ENCODE data around the gene IL16.
A peak's percentile ranks its signal among the peaks of the same experiment; 100 is the strongest.

IL16 gene

GRCh38 chr15:81161160-81161673 lies 35.5 kb upstream of the IL16 start:
- Histone ChIP-seq H3K4me1 (ENCODE audit: control insufficient read depth, insufficient read depth, low read length) (peaks cover 16% of the 10 kb centered on the region), H3K9me3 (ENCODE audit: control insufficient read depth in 2 of 2, low read length in 2 of 2) (no peaks in the 10 kb centered on the region), H3K4me3 (ENCODE audit: low read length in 2 of 2) (no peak overlapping the region), H3K9ac (ENCODE audit: low read length in 2 of 2) (peak overlapping the region in 1 of 2 donors; percentile 13), H3K27ac (ENCODE audit: low read length) (no peak overlapping the region), H3K27me3 (ENCODE audit: control insufficient read depth in 1 of 2, insufficient read depth in 2 of 2, low read length in 2 of 2) (no peaks in the 10 kb centered on the region), H3K36me3 (ENCODE audit: control insufficient read depth in 2 of 2, insufficient read depth in 2 of 2, low read length in 2 of 2) (no peaks in the 10 kb centered on the region)

DNA sequence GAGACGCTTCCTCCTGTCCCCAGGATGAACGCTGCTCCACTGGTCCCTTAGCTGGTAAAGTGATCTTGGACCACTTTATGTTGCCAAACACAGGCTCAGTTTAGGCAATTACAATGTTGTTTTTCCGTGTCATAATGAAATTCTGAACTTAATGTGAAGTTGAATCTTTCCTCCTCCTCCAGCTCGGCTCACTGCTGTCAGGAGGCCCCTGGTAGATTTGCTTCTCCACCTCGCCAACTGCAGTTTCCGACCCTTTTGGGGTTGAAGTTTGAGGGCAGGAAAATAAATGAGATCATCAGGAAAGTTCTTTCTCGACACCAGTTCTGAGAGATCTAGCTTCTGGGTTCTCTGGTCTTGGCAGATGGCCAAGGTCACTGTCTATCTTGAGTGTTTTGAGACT lies 34.8 kb upstream of the IL16 start:
- H3K4me1 ChIP-seq (ENCODE audit: control insufficient read depth, insufficient read depth, low read length), result peaks cover 16% of the 10 kb centered on the region
- no peaks in the 10 kb centered on the region for H3K36me3 ChIP-seq (ENCODE audit: control insufficient read depth in 2 of 2, insufficient read depth in 2 of 2, low read length in 2 of 2)
- H3K9me3 ChIP-seq (ENCODE audit: control insufficient read depth in 2 of 2, low read length in 2 of 2), result no peaks in the 10 kb centered on the region
- H3K9ac ChIP-seq (ENCODE audit: low read length in 2 of 2), result no peak overlapping the region
- no peak overlapping the region for H3K27ac ChIP-seq (ENCODE audit: low read length)
- H3K4me3 ChIP-seq (ENCODE audit: low read length in 2 of 2), result no peak overlapping the region
- H3K27me3 ChIP-seq (ENCODE audit: control insufficient read depth in 1 of 2, insufficient read depth in 2 of 2, low read length in 2 of 2), result no peaks in the 10 kb centered on the region

- no peak overlapping the region for H3K27ac ChIP-seq (ENCODE audit: low read length)
- no peak overlapping the region for H3K9ac ChIP-seq (ENCODE audit: low read length in 2 of 2)
- H3K27me3 ChIP-seq (ENCODE audit: control insufficient read depth in 1 of 2, insufficient read depth in 2 of 2, low read length in 2 of 2), result no peaks in the 10 kb centered on the region
- H3K36me3 ChIP-seq (ENCODE audit: control insufficient read depth in 2 of 2, insufficient read depth in 2 of 2, low read length in 2 of 2), result no peaks in the 10 kb centered on the region
- H3K4me3 ChIP-seq (ENCODE audit: low read length in 2 of 2), result no peak overlapping the region
- H3K9me3 ChIP-seq (ENCODE audit: control insufficient read depth in 2 of 2, low read length in 2 of 2), result no peaks in the 10 kb centered on the region
- H3K4me1 ChIP-seq (ENCODE audit: control insufficient read depth, insufficient read depth, low read length), result peaks cover 13% of the 10 kb centered on the region
Measured at GRCh38 chr15:81163961-81164800, 32.5 kb upstream of the IL16 start.

- no peak overlapping the region for H3K4me3 ChIP-seq (ENCODE audit: low read length in 2 of 2)
- H3K4me1 ChIP-seq (ENCODE audit: control insufficient read depth, insufficient read depth, low read length), result peaks cover 9% of the 10 kb centered on the region
- H3K36me3 ChIP-seq (ENCODE audit: control insufficient read depth in 2 of 2, insufficient read depth in 2 of 2, low read length in 2 of 2), result no peaks in the 10 kb centered on the region
- H3K9ac ChIP-seq (ENCODE audit: low read length in 2 of 2), result no peak overlapping the region
- no peaks in the 10 kb centered on the region for H3K27me3 ChIP-seq (ENCODE audit: control insufficient read depth in 1 of 2, insufficient read depth in 2 of 2, low read length in 2 of 2)
- no peak overlapping the region for H3K27ac ChIP-seq (ENCODE audit: low read length)
- H3K9me3 ChIP-seq (ENCODE audit: control insufficient read depth in 2 of 2, low read length in 2 of 2), result no peaks in the 10 kb centered on the region
Measured at GRCh38 chr15:81165535-81165934, 31.1 kb upstream of the IL16 start.

- no peaks in the 10 kb centered on the region for H3K9me3 ChIP-seq (ENCODE audit: control insufficient read depth in 2 of 2, low read length in 2 of 2)
- no peak overlapping the region for H3K4me3 ChIP-seq (ENCODE audit: low read length in 2 of 2)
- H3K27me3 ChIP-seq (ENCODE audit: control insufficient read depth in 1 of 2, insufficient read depth in 2 of 2, low read length in 2 of 2), result no peaks in the 10 kb centered on the region
- no peak overlapping the region for H3K9ac ChIP-seq (ENCODE audit: low read length in 2 of 2)
- peaks cover 4% of the 10 kb centered on the region for H3K4me1 ChIP-seq (ENCODE audit: control insufficient read depth, insufficient read depth, low read length)
- no peaks in the 10 kb centered on the region for H3K36me3 ChIP-seq (ENCODE audit: control insufficient read depth in 2 of 2, insufficient read depth in 2 of 2, low read length in 2 of 2)
- H3K27ac ChIP-seq (ENCODE audit: low read length), result no peak overlapping the region
Measured at GRCh38 chr15:81166636-81167305, 29.9 kb upstream of the IL16 start.

- Histone ChIP-seq H3K36me3 (ENCODE audit: control insufficient read depth in 2 of 2, insufficient read depth in 2 of 2, low read length in 2 of 2) (no peaks in the 10 kb centered on the region), H3K27ac (ENCODE audit: low read length) (no peak overlapping the region), H3K4me1 (ENCODE audit: control insufficient read depth, insufficient read depth, low read length) (peaks cover 4% of the 10 kb centered on the region), H3K9me3 (ENCODE audit: control insufficient read depth in 2 of 2, low read length in 2 of 2) (no peaks in the 10 kb centered on the region), H3K27me3 (ENCODE audit: control insufficient read depth in 1 of 2, insufficient read depth in 2 of 2, low read length in 2 of 2) (no peaks in the 10 kb centered on the region), H3K4me3 (ENCODE audit: low read length in 2 of 2) (no peak overlapping the region), H3K9ac (ENCODE audit: low read length in 2 of 2) (no peak overlapping the region)
Measured at GRCh38 chr15:81168131-81168526, 28.6 kb upstream of the IL16 start.

GRCh38 chr15:81168644-81169043 lies 28.0 kb upstream of the IL16 start:
- Histone ChIP-seq H3K9me3 (ENCODE audit: control insufficient read depth in 2 of 2, low read length in 2 of 2) (no peaks in the 10 kb centered on the region), H3K4me3 (ENCODE audit: low read length in 2 of 2) (no peak overlapping the region), H3K36me3 (ENCODE audit: control insufficient read depth in 2 of 2, insufficient read depth in 2 of 2, low read length in 2 of 2) (no peaks in the 10 kb centered on the region), H3K27me3 (ENCODE audit: control insufficient read depth in 1 of 2, insufficient read depth in 2 of 2, low read length in 2 of 2) (no peaks in the 10 kb centered on the region), H3K27ac (ENCODE audit: low read length) (no peak overlapping the region), H3K9ac (ENCODE audit: low read length in 2 of 2) (no peak overlapping the region), H3K4me1 (ENCODE audit: control insufficient read depth, insufficient read depth, low read length) (peaks cover 4% of the 10 kb centered on the region)

DNA sequence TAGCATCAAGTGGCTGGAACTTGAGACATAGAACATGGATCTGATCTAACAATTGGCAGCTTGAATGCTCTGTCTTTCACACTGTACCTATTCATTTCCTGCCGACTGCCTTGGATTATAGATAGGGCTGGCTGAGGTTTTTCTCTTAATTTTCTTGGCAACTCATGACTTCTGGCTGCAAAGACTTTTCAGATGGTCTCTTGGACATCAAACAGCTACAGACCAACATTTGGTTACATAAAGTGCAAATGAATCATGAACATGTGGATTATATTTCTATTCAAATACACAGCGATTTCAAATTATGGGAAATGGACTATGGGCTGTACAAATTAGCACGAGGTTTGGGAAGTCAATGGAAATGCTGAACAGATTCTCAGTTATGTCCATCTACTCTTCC lies 26.2 kb upstream of the IL16 start:
- no peak overlapping the region for H3K9ac ChIP-seq (ENCODE audit: low read length in 2 of 2)
- H3K27me3 ChIP-seq (ENCODE audit: control insufficient read depth in 1 of 2, insufficient read depth in 2 of 2, low read length in 2 of 2), result no peaks in the 10 kb centered on the region
- H3K9me3 ChIP-seq (ENCODE audit: control insufficient read depth in 2 of 2, low read length in 2 of 2), result no peaks in the 10 kb centered on the region
- no peak overlapping the region for H3K4me3 ChIP-seq (ENCODE audit: low read length in 2 of 2)
- no peak overlapping the region for H3K27ac ChIP-seq (ENCODE audit: low read length)
- H3K4me1 ChIP-seq (ENCODE audit: control insufficient read depth, insufficient read depth, low read length), result peaks cover 11% of the 10 kb centered on the region
- no peaks in the 10 kb centered on the region for H3K36me3 ChIP-seq (ENCODE audit: control insufficient read depth in 2 of 2, insufficient read depth in 2 of 2, low read length in 2 of 2)

GRCh38 chr15:81171286-81171685 lies 25.4 kb upstream of the IL16 start:
- H3K9me3 ChIP-seq (ENCODE audit: control insufficient read depth in 2 of 2, low read length in 2 of 2), result no peaks in the 10 kb centered on the region
- H3K36me3 ChIP-seq (ENCODE audit: control insufficient read depth in 2 of 2, insufficient read depth in 2 of 2, low read length in 2 of 2), result no peaks in the 10 kb centered on the region
- H3K4me3 ChIP-seq (ENCODE audit: low read length in 2 of 2), result no peak overlapping the region
- no peaks in the 10 kb centered on the region for H3K27me3 ChIP-seq (ENCODE audit: control insufficient read depth in 1 of 2, insufficient read depth in 2 of 2, low read length in 2 of 2)
- peaks cover 11% of the 10 kb centered on the region for H3K4me1 ChIP-seq (ENCODE audit: control insufficient read depth, insufficient read depth, low read length)
- H3K9ac ChIP-seq (ENCODE audit: low read length in 2 of 2), result no peak overlapping the region
- H3K27ac ChIP-seq (ENCODE audit: low read length), result no peak overlapping the region

DNA sequence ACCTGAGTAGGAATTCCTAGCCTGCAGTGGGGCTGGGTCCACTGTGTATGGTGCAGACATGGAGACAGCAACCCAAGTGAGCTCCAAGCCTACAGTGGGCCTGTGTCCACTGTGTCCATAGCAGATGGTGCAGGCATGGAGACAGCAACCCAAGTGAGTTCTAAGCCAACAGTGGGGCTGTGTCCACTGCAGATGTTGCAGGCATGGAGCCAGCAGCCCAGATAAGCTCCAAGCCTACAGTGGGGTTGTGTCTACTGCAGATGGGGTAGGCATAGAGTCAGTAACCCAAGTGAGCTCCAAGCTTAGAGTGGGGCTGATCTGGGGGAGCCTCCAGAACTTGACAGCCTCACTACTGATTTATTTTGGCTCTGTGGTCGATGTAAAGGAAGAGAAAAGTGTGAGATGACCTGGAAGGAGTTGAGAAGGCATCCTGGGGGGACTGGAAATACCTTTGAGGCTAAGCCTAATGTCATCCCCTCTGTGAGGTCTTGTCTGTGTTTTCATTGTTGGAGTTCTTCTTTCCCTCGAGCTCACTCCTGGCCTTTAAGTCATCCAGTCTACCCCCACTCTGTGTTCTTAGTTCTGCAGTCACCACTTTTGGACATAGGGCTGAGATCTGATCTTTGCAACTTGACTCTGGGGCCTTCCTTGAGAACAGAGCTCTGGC lies 22.4 kb upstream of the IL16 start:
- Histone ChIP-seq H3K4me1 (ENCODE audit: control insufficient read depth, insufficient read depth, low read length) (peaks cover 13% of the 10 kb centered on the region), H3K9ac (ENCODE audit: low read length in 2 of 2) (no peak overlapping the region), H3K27me3 (ENCODE audit: control insufficient read depth in 1 of 2, insufficient read depth in 2 of 2, low read length in 2 of 2) (no peaks in the 10 kb centered on the region), H3K9me3 (ENCODE audit: control insufficient read depth in 2 of 2, low read length in 2 of 2) (no peaks in the 10 kb centered on the region), H3K4me3 (ENCODE audit: low read length in 2 of 2) (no peak overlapping the region), H3K27ac (ENCODE audit: low read length) (peak overlapping the region; percentile 41), H3K36me3 (ENCODE audit: control insufficient read depth in 2 of 2, insufficient read depth in 2 of 2, low read length in 2 of 2) (no peaks in the 10 kb centered on the region)

Measured in stomach smooth muscle (tissue), 2 donors.